Adrenal gland (tissue), 5 donors: ENCODE data around the gene ANXA9.
A peak's percentile ranks its signal among the peaks of the same experiment; 100 is the strongest.

Experiments
- POLR2A ChIP-seq, 2 donors: fragments of 450-650 bp; IDR thresholded peaks; one replicate each; pipeline ENCODE4 v1.6.1; 2017; ENCODE audit warnings: antibody characterized with exemption in 2 of 2, mild to moderate bottlenecking in 2 of 2, moderate library complexity in 1 of 2
- TF ChIP-seq, protein P1 (sequence below), 6 experiments: fragments of 450-650 bp in 4 of 6; fragments of 200-600 bp in 2 of 6; sonication (generic) in 1 of 6; IDR thresholded peaks; 1 replicate in 5 of 6; 2 replicates in 1 of 6; pipeline versions ENCODE4 v1.5.1 to v1.8.0; 2016 to 2021; ENCODE audit warnings: antibody characterized with exemption in 6 of 6, mild to moderate bottlenecking in 2 of 6, moderate library complexity in 1 of 6
- donor health status: DM: no; HTN: no; CAD: no.

DNA sequence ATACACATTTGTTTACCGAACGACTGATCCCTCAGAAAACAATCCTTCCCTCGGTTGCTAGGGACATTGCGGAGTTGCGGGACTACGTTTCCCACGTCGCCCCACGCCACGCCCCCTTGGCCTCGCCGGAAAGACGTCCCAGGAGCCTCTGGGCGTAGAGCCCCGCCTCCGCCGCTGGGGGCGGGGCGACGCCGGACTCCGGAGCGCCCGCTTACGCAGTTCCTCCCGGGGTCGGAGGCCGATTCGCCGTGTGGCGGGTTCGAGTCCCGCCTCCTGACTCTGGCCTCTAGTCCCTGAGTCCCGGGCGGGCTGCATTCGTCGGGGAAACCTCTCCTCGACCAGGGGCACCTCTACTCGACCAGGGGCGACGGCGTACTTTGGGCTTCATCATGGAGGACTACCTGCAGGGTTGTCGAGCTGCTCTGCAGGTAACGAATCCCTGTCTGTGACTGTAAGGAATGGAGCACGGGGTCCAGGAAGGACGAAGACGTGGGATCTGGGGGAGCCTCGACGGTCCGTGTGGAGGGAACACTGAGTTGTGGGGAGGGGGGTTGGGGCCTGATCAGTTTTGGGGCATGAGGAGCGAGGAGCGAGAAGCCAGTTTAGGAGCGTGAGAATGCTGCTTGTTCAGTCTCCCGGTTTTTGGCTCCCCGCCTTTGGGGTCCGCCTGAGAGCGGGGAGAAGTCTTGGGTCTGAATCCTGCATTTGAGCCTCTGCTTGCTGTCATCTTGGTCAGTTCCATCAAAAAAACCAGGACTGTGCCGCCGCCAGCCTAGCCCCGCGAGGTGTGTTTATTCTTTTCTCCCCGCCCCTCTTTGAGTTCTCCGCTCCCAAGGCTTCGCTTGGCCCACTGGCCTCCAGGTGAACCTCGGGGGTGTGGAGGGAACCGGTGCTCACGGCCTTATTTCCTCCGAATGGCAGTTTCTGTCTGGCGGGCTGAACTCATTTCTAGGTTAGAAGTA, 26.4 kb downstream of the ANXA9 start, which contains the start of gene PRUNE1:
- TF ChIP-seq, protein P1, sequence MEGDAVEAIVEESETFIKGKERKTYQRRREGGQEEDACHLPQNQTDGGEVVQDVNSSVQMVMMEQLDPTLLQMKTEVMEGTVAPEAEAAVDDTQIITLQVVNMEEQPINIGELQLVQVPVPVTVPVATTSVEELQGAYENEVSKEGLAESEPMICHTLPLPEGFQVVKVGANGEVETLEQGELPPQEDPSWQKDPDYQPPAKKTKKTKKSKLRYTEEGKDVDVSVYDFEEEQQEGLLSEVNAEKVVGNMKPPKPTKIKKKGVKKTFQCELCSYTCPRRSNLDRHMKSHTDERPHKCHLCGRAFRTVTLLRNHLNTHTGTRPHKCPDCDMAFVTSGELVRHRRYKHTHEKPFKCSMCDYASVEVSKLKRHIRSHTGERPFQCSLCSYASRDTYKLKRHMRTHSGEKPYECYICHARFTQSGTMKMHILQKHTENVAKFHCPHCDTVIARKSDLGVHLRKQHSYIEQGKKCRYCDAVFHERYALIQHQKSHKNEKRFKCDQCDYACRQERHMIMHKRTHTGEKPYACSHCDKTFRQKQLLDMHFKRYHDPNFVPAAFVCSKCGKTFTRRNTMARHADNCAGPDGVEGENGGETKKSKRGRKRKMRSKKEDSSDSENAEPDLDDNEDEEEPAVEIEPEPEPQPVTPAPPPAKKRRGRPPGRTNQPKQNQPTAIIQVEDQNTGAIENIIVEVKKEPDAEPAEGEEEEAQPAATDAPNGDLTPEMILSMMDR (IDR thresholded peaks at IDR 0.05), result peak in 2 of 6 experiments; percentile 7 to 33
- TF ChIP-seq POLR2A (IDR thresholded peaks at IDR 0.05), result peak in 1 of 2 donors; percentile 9
